ENCODE measurements around the gene LATS2. TPM values are rescaled to one million over a fixed set of nuclear protein-coding genes. Genes with fewer than 3 reads are reported as not detected.

Gene LATS2
- total RNA-seq, 1 donor from 2014 or later, result 17.8 TPM

DNA sequence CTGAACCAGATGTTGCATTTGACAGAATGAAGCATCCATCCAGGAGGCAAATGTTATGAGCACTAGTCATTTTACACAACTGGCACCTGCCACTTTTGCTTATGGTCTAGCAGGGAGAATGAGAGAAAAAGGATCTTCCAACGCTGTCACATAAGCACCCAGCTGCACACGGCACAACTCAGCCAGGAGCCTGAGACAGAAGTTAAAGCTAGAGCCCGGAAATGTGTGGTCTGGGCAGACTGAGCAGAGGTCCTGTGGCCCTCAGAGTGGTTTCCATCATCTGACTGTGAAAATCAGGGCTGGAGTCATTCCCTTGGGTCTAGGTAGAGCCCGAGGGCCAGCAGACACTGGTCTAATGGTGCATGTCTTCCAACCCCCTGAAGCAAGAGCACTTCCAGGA is 80.5 kb downstream of the LATS2 start:
- H3K4me1 Mint-ChIP-seq (ENCODE audit: unreplicated experiment), result no peaks in the 10 kb centered on the region
- DNase-seq (ENCODE audit: extremely low spot score, unreplicated experiment), result no peak
- no peak overlapping the region for H3K27ac Mint-ChIP-seq
- no peak overlapping the region for H3K4me3 Mint-ChIP-seq
- H3K36me3 Mint-ChIP-seq, result peaks cover 18% of the 10 kb centered on the region
- no peaks in the 10 kb centered on the region for H3K27me3 Mint-ChIP-seq
- TF ChIP-seq, protein P1, sequence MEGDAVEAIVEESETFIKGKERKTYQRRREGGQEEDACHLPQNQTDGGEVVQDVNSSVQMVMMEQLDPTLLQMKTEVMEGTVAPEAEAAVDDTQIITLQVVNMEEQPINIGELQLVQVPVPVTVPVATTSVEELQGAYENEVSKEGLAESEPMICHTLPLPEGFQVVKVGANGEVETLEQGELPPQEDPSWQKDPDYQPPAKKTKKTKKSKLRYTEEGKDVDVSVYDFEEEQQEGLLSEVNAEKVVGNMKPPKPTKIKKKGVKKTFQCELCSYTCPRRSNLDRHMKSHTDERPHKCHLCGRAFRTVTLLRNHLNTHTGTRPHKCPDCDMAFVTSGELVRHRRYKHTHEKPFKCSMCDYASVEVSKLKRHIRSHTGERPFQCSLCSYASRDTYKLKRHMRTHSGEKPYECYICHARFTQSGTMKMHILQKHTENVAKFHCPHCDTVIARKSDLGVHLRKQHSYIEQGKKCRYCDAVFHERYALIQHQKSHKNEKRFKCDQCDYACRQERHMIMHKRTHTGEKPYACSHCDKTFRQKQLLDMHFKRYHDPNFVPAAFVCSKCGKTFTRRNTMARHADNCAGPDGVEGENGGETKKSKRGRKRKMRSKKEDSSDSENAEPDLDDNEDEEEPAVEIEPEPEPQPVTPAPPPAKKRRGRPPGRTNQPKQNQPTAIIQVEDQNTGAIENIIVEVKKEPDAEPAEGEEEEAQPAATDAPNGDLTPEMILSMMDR (conservative IDR thresholded peaks at IDR 0.05), result no peak
- no peaks in the 10 kb centered on the region for H3K9me3 Mint-ChIP-seq

- H3K9me3 Mint-ChIP-seq, result no peaks in the 10 kb centered on the region
- no peaks in the 10 kb centered on the region for H3K27me3 Mint-ChIP-seq
- no peaks in the 10 kb centered on the region for H3K4me1 Mint-ChIP-seq (ENCODE audit: unreplicated experiment)
- TF ChIP-seq, protein P1 (conservative IDR thresholded peaks at IDR 0.05), result no peak
- H3K27ac Mint-ChIP-seq, result no peak overlapping the region
- DNase-seq (ENCODE audit: extremely low spot score, unreplicated experiment), result no peak
- no peak overlapping the region for H3K4me3 Mint-ChIP-seq
- H3K36me3 Mint-ChIP-seq, result peaks cover 18% of the 10 kb centered on the region
Measured at GRCh38 chr13:20980430-20980829, 81.0 kb downstream of the LATS2 start.

DNA sequence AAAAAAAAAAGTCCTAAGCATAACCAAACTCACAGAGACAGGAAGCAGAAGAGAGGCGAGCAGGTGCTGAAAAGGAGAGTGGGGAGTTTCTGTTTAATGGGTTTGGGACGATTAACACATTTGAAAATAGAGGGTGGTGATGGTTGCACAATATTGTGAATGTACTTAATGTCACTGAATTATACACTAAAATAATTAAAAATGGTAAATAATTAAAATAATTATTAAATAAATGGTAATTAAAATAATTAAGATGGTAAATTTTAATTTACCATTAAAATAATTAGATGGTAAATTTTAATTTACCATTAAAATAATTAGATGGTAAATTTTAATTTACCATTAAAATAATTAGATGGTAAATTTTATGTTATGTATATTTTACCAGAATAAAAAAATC is 84.0 kb downstream of the LATS2 start:
- H3K27ac Mint-ChIP-seq, result no peak overlapping the region

GRCh38 chr13:20974981-20975585 is 86.3 kb downstream of the LATS2 start:
- Mint-ChIP-seq H3K9me3 (no peaks in the 10 kb centered on the region), H3K27me3 (no peaks in the 10 kb centered on the region), H3K4me1 (ENCODE audit: unreplicated experiment) (no peaks in the 10 kb centered on the region), H3K27ac (no peak overlapping the region), H3K4me3 (no peak overlapping the region), H3K36me3 (peaks cover 22% of the 10 kb centered on the region)
- TF ChIP-seq, protein P1 (conservative IDR thresholded peaks at IDR 0.05), result no peak
- no peak for DNase-seq (ENCODE audit: extremely low spot score, unreplicated experiment)

More for the DNA sequence above, 84.0 kb downstream of the LATS2 start:
- no peaks in the 10 kb centered on the region for H3K27me3 Mint-ChIP-seq
- H3K36me3 Mint-ChIP-seq, result peaks cover 30% of the 10 kb centered on the region
- H3K4me3 Mint-ChIP-seq, result no peak overlapping the region
- H3K4me1 Mint-ChIP-seq (ENCODE audit: unreplicated experiment), result no peaks in the 10 kb centered on the region
- no peaks in the 10 kb centered on the region for H3K9me3 Mint-ChIP-seq
- DNase-seq (ENCODE audit: extremely low spot score, unreplicated experiment), result no peak
- TF ChIP-seq, protein P1 (conservative IDR thresholded peaks at IDR 0.05), result no peak

- H3K4me1 Mint-ChIP-seq (ENCODE audit: unreplicated experiment), result no peaks in the 10 kb centered on the region
- no peaks in the 10 kb centered on the region for H3K9me3 Mint-ChIP-seq
- peaks cover 22% of the 10 kb centered on the region for H3K36me3 Mint-ChIP-seq
- no peak overlapping the region for H3K27ac Mint-ChIP-seq
- H3K27me3 Mint-ChIP-seq, result no peaks in the 10 kb centered on the region
- TF ChIP-seq, protein P1 (conservative IDR thresholded peaks at IDR 0.05), result no peak
- DNase-seq (ENCODE audit: extremely low spot score, unreplicated experiment), result no peak
- H3K4me3 Mint-ChIP-seq, result no peak overlapping the region
Measured at GRCh38 chr13:20973886-20974425, 87.4 kb downstream of the LATS2 start.

Measured in type B pancreatic cell (in vitro differentiated cells).